Measurements from ENCODE around the gene MYBPHL. TPM values are rescaled to one million over a fixed set of nuclear protein-coding genes. Genes with fewer than 3 reads are reported as not detected.

Gene MYBPHL, protein sequence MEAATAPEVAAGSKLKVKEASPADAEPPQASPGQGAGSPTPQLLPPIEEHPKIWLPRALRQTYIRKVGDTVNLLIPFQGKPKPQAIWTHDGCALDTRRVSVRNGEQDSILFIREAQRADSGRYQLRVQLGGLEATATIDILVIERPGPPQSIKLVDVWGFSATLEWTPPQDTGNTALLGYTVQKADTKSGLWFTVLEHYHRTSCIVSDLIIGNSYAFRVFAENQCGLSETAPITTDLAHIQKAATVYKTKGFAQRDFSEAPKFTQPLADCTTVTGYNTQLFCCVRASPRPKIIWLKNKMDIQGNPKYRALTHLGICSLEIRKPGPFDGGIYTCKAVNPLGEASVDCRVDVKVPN
- not detected in 2 replicates for total RNA-seq

DNA sequence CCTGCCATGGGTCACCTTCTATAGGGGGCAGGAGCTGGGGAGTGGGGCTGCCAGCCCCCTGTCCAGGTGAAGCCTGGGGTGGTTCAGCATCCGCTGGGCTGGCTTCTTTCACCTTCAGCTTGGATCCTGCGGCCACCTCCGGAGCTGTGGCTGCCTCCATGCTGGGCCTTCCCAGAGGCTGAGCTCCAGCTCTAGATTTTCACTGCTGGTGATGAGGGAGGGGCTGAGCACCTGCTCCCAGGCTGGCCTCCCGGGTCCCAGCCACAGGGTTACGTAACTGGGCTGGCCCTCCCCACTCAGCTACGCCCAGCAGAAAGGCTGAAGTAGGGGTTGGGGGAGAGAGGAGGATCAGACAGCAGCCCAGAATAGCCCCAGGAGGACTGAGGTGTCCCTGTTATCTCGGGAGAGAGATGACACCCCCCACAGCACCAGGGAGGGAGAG is at the start of gene MYBPHL:
MYBPHL (minus strand) TSS at position 180 of the 442 bp plus-strand sequence; CDS start at position 160, 20 bp downstream.
- no peaks in the 10 kb centered on the region for H3K9me3 Mint-ChIP-seq
- peak within 1 kb of the TSS; percentile 80 for H3K27ac Mint-ChIP-seq
- DNase-seq = no peak
- H3K36me3 Mint-ChIP-seq (ENCODE audit: low read depth) = no peaks in the 10 kb centered on the region
- CTCF ChIA-PET = interaction anchor here (1.5 to 1.7 kb wide), 3 partner anchors 24 to 92 kb away, joined by 4 to 12 read pairs (median 11); partner anchors contain the start of genes PSRC1 and SORT1
- ATAC-seq (ENCODE audit: low read depth) = peak; percentile 3
- H3K27me3 Mint-ChIP-seq = peaks cover 5% of the 10 kb centered on the region
- POLR2A ChIA-PET = interaction anchor here (0.8 kb wide), 1 partner anchor 24 kb away, joined by 3 read pairs; the partner anchor contains the start of gene PSRC1
- intact Hi-C loops (cut with micrococcal nuclease) = loop anchor here (1.0 kb wide), 1 partner anchor 24 kb away; the partner anchor contains the start of gene PSRC1
- H3K4me1 Mint-ChIP-seq = peaks cover 19% of the 10 kb centered on the region
- TF ChIP-seq, protein P1, sequence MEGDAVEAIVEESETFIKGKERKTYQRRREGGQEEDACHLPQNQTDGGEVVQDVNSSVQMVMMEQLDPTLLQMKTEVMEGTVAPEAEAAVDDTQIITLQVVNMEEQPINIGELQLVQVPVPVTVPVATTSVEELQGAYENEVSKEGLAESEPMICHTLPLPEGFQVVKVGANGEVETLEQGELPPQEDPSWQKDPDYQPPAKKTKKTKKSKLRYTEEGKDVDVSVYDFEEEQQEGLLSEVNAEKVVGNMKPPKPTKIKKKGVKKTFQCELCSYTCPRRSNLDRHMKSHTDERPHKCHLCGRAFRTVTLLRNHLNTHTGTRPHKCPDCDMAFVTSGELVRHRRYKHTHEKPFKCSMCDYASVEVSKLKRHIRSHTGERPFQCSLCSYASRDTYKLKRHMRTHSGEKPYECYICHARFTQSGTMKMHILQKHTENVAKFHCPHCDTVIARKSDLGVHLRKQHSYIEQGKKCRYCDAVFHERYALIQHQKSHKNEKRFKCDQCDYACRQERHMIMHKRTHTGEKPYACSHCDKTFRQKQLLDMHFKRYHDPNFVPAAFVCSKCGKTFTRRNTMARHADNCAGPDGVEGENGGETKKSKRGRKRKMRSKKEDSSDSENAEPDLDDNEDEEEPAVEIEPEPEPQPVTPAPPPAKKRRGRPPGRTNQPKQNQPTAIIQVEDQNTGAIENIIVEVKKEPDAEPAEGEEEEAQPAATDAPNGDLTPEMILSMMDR (IDR thresholded peaks at IDR 0.05) = no peak
- H3K4me3 Mint-ChIP-seq = peak within 1 kb of the TSS; percentile 60

DNA sequence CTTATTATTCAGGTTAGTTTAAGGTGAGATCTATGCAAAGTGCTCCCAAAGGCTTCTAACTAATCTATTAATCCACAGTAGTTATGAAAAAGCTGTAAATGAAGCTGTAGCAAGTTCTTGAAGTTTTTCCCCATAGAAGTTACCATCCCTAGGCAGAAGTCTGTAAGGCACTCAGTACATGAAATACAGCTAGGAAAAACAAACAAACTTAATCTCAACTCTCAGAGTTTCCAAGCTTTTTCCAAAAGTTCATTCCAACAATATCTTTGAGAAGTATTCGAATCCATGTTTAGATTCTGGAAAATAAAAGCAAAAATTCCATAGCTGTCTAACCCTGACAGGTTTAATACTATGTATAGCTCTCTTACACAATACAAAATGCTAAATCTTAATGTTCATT is 49.7 kb upstream of the MYBPHL start:
- no peak overlapping the region for H3K27ac Mint-ChIP-seq
- no peaks in the 10 kb centered on the region for H3K36me3 Mint-ChIP-seq (ENCODE audit: low read depth)
- H3K4me3 Mint-ChIP-seq = no peak overlapping the region
- peaks cover 10% of the 10 kb centered on the region for H3K27me3 Mint-ChIP-seq
- ATAC-seq (ENCODE audit: low read depth) (no peak), DNase-seq (no peak)
- H3K9me3 Mint-ChIP-seq = no peaks in the 10 kb centered on the region
- POLR2A ChIA-PET = no interaction called here
- CTCF ChIA-PET = no interaction called here
- intact Hi-C loops (cut with micrococcal nuclease) = no loop called here
- TF ChIP-seq, protein P1 (IDR thresholded peaks at IDR 0.05) = no peak
- no peaks in the 10 kb centered on the region for H3K4me1 Mint-ChIP-seq

DNA sequence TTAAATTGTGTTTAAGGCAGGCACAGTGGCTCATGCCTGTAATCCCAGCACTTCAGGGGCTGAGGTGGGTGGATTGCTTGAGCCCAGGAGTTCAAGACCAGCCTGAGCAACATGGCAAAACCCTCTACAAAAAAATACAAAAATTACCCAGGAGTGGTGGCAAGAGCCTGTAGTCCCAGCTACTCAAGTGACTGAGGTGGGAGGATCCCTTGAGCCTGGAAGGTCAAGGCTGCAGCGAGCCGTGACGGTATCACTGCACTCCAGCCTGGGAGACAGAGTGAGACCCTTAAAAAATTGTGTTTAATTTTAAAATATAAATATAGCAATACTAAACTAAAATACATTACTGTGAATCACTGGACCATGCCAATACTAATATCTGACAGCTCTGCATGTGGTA is 48.1 kb upstream of the MYBPHL start:
- Mint-ChIP-seq H3K9me3 (no peaks in the 10 kb centered on the region), H3K27me3 (peaks cover 10% of the 10 kb centered on the region), H3K4me3 (no peak overlapping the region), H3K4me1 (no peaks in the 10 kb centered on the region), H3K27ac (no peak overlapping the region), H3K36me3 (ENCODE audit: low read depth) (no peaks in the 10 kb centered on the region)
- DNase-seq (no peak), ATAC-seq (ENCODE audit: low read depth) (no peak)
- CTCF ChIA-PET = no interaction called here
- intact Hi-C loops (cut with micrococcal nuclease) = no loop called here
- TF ChIP-seq, protein P1 (IDR thresholded peaks at IDR 0.05) = no peak
- POLR2A ChIA-PET = no interaction called here

DNA sequence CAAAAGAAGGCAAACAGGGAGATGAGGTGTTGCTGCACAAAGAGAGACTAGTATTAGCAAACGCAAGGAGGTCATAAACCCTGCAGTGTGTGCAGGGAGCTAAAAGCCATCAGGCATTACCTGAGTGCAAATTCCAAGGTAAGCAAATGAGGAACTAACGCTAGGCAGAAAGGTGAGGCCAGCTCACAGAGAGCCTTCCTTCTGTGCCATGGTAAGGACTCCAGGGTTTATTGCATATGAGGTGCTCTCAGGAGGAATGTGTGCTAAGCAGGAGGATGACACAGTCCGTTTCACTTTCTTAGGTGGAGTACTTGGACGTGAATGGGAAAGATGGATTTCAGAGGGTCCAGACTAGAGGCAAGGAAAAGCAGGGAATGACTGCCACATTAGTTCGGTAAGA is 44.6 kb upstream of the MYBPHL start:
- TF ChIP-seq, protein P1 (IDR thresholded peaks at IDR 0.05) = no peak
- DNase-seq (no peak), ATAC-seq (ENCODE audit: low read depth) (no peak)
- ChIA-PET CTCF (no interaction called here), POLR2A (no interaction called here)
- H3K4me1 Mint-ChIP-seq = no peaks in the 10 kb centered on the region
- no peaks in the 10 kb centered on the region for H3K36me3 Mint-ChIP-seq (ENCODE audit: low read depth)
- peaks cover 8% of the 10 kb centered on the region for H3K27me3 Mint-ChIP-seq
- H3K4me3 Mint-ChIP-seq = no peak overlapping the region
- intact Hi-C loops (cut with micrococcal nuclease) = no loop called here
- H3K9me3 Mint-ChIP-seq = no peaks in the 10 kb centered on the region
- H3K27ac Mint-ChIP-seq = no peak overlapping the region

DNA sequence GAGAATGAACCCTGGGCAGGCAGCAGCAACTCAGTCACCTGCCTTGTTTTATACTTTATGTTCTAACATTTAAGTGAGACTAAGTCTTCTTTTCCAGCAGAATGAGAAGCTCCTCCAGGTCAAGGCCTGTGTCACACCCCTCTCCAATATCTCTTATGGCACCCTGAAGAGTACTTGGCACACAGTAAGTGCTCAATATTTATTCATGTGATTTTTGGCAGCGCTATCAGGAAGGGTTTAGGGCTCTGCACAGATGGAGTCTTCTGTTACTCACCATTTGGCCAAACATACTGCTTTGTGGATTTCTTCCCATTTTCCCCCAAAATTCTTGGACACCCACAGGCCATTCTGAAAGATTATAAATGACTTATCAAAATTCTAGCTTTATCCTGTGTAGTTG is 43.8 kb upstream of the MYBPHL start:
- intact Hi-C loops (cut with micrococcal nuclease) = no loop called here
- peaks cover 8% of the 10 kb centered on the region for H3K27me3 Mint-ChIP-seq
- H3K36me3 Mint-ChIP-seq (ENCODE audit: low read depth) = no peaks in the 10 kb centered on the region
- ChIA-PET CTCF (interaction anchor here (0.9 kb wide), 1 partner anchor 49 kb away, joined by 4 read pairs; no protein-coding TSS in a partner anchor), POLR2A (no interaction called here)
- TF ChIP-seq, protein P1 (IDR thresholded peaks at IDR 0.05) = no peak
- H3K4me3 Mint-ChIP-seq = no peak overlapping the region
- DNase-seq = no peak
- no peaks in the 10 kb centered on the region for H3K4me1 Mint-ChIP-seq
- no peaks in the 10 kb centered on the region for H3K9me3 Mint-ChIP-seq
- no peak for ATAC-seq (ENCODE audit: low read depth)
- H3K27ac Mint-ChIP-seq = no peak overlapping the region

All from activated B cell treated with CpG ODN at 0.5 μM for 24 hours (primary cell).